Stimulated activated CD4-positive, alpha-beta T cell treated with anti-CD3 and anti-CD28 coated beads, Interleukin-1b, Interleukin-23, amount 100 ng/mL, for 4 hours (primary cell): ENCODE results near the gene IFT25.

Experiments used
- DNase-seq, 2 donors: peaks; one replicate each; pipeline ENCODE4 v3.0.0-alpha.2; 2020; ENCODE audit warnings: low read depth in 2 of 2

IFT25 gene

GRCh38 chr1:53929246-53929960, 16.1 kb downstream of the IFT25 start:
- no peak for DNase-seq

DNA sequence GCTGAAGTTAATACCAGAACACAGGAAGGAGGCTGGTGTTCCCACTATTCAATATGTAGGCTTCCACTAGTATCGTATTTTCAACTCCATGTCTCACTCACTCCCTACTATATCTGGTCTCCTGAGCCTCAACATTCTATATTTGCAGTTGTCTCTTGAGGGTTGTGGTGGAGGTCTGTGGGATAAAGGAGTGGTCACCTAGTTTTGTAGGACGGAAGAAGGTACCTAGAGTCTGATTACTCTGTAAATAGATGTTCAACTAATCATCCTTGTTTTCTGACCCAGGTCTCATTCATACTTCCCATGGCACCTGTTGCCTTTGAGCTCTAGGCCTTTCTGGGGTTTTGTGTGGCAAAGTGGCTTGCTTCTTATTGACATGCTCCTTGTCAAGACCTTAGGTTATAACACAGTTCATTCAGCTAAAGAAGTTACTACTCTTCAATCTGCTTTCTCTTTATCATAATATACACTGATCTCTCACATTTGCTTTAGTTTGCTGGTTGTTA, 18.1 kb downstream of the IFT25 start:
- DNase-seq = no peak

- no peak for DNase-seq
Observed at GRCh38 chr1:53919675-53920066, 25.8 kb downstream of the IFT25 start.

DNA sequence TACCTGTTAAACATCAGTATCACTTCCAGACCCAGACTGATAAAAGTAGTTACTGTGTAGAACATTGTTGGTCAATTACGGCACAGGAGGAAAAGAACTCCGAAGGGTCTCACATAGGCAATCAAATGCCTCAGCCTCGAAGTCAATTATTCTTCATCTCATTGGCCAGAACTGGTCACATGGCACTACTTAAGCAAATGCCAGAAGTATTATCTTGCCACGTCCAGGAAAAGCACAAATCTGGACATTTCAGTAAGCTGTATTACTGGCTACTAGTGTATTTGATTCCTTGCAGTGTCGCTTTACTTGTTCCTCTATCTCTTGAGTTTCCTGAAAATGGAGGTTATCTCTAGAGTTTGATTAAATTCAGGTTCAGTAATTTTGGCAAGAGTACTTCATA, 27.2 kb downstream of the IFT25 start:
- no peak for DNase-seq

- no peak for DNase-seq
Observed at GRCh38 chr1:53913352-53914033, 32.0 kb downstream of the IFT25 start.

- no peak for DNase-seq
Observed at GRCh38 chr1:53911442-53911841, 34.1 kb downstream of the IFT25 start.

DNA sequence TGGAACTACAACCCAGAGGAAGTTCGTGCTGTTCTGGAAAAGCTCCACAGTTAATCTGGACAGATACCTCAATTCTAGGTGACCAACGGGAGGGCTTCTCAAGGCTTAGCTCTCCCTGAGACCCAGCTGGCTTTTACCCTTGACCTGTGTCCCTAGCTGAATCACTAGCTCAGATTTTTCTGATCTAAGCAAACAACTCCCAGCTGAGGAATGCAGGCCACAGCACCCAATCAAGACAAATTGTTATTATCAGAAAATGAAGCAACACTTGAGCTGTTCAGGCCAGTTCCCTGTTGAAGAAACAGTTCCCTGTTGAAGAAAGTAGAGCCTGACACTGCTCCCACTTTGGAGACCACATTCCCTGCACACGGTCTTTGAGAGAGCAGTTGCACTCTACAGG, 35.6 kb downstream of the IFT25 start:
- no peak for DNase-seq

GRCh38 chr1:53906121-53906520, 39.4 kb downstream of the IFT25 start:
- DNase-seq = no peak

GRCh38 chr1:53905509-53905908, 40.0 kb downstream of the IFT25 start:
- no peak for DNase-seq

DNA sequence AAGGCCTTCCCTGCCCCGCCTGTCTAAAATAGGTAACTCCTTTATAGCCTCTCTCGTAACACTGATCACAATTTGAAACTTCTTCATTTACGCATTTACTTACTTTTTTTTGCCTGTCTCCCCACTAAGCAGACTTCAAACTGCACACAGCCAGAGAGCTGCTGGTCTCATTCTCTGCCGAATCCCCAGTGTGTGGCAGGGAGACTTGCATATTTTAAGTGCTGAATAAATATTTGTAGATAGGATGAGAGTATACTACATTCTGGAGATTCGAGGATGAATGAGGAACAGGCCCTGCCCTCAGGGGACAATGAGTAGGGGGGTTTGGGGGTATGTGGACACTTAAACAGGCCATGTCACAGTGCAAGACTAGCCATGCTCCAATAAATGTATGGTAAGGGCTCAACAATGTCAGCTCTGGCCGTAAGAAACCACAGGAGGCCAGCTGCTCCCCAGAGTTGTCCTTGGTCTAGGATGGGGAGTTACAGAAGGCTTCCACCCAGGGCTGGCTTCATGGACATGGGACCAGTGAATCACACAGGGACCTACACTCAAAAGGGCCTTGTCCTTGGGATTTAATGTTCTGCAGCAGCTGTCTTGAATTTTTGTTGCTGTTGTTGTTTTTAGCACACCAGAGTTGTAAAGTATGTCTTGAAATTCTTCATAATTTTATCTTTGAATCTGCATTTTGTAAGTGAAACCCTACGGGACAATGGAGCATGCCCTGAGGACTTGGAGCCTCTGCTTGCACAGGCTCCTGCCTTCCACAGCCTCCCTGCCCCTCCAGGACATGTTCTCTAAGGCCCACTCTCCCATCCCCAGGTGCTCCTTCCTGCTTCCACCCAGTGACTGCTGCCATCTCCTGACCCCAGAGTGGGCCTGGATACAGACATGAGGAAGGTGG, 43.0 kb downstream of the IFT25 start:
- no peak for DNase-seq

- no peak for DNase-seq
Observed at GRCh38 chr1:53899708-53900107, 45.8 kb downstream of the IFT25 start.

- DNase-seq = no peak
Observed at GRCh38 chr1:53899206-53899628, 46.3 kb downstream of the IFT25 start.

DNA sequence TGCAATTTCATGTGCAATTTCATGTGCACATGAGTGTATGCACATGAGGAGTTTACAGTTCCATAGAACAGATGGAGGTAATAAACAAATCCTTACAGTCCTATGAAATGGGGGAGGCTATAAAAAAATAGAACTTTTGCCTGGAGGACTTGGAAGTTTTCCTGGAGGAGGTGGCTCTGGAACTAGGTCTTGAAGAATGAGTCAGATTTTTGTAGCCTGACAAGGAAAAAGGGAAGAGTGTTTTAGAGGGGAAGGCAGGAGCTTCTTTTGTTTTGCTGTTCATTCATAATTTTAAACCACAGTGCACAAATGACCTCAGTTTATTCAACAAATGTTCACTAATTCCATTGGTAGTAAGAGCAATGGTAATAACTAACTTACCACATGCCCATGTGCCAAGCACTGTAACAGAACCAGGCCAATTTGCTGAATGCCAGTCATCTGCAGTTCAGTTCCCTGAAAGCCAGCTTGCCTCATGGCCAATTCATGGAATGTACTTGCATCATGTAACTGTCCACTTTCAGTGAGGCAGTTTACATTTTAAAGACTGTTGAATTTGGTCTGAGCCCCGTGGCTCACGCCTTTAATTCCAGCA, 48.8 kb downstream of the IFT25 start:
- DNase-seq = no peak

- no peak for DNase-seq
Observed at GRCh38 chr1:53895421-53895820, 50.1 kb downstream of the IFT25 start.

- DNase-seq = no peak
Observed at GRCh38 chr1:53894644-53895043, 50.9 kb downstream of the IFT25 start.

GRCh38 chr1:53893999-53894636, 51.4 kb downstream of the IFT25 start, which contains the start of gene DIO1:
DIO1 (plus strand) TSS chr1:53894187; CDS start chr1:53894211, 24 bp downstream.
- DNase-seq = no peak

DNA sequence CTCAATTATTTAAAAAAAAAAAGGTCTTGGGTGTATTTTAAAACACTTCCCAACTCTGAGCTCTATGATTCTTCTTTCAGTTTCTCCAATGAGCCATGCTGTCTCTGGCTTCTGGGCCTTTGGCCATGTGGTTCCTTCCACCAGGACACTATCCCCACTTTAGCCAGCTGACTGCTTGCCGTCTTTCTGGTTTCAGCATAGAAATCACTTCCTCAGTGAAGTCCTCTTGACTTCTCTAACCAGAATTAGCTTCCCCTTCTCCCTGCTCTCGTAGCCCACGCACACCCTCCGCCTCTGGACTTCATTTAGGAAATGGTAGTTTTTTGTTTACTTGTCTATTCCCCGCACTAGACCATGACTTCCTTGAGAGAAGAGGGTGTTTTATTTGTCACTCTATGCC, 52.6 kb downstream of the IFT25 start:
- no peak for DNase-seq

- no peak for DNase-seq
Observed at GRCh38 chr1:53891678-53892077, 53.8 kb downstream of the IFT25 start.

- no peak for DNase-seq
Observed at GRCh38 chr1:53891018-53891417, 54.5 kb downstream of the IFT25 start.

DNA sequence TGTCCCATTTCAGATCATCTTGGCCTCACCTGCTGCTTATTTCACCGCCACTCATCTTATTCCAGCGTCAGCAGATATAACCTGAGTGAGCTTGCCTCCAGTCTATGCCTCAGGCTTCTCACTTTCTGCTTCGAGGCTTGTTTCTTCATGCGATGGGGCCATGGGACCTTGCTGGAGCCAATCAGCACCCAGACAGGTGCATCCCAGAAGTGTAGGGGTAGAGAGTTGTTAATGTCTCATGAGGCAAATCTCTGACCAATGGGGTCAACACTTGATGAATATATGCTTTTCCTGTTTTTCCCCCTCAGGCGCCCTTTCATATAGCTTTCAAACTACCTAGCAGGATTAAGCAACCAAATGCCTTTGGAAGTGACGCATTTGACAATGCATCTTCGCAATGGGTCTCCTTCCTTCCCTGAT, 55.0 kb downstream of the IFT25 start:
- DNase-seq = no peak
